Rectal smooth muscle tissue (tissue), 1 donor: Measurements from ENCODE around the gene SAMD14.

Experiments used
- H3K27ac ChIP-seq: one replicate; pipeline ENCODE4 v1.7.0; 2013; ENCODE audit warnings: low read depth, low read length, inconsistent platforms
- H3K27me3 ChIP-seq: one replicate; pipeline ENCODE4 v1.7.0; 2013; ENCODE audit warnings: low read length; ENCODE audit not compliant: control insufficient read depth, insufficient read depth
- H3K36me3 ChIP-seq: one replicate; pipeline ENCODE4 v1.7.0; 2013; ENCODE audit warnings: low read length; ENCODE audit not compliant: control insufficient read depth, insufficient read depth
- H3K4me1 ChIP-seq: one replicate; pipeline ENCODE4 v1.7.0; 2013; ENCODE audit warnings: low read length; ENCODE audit not compliant: control insufficient read depth, insufficient read depth
- H3K4me3 ChIP-seq: one replicate; pipeline ENCODE4 v1.7.0; 2013; ENCODE audit warnings: low read length
- H3K9ac ChIP-seq: one replicate; pipeline ENCODE4 v1.7.0; 2013; ENCODE audit warnings: low read length

SAMD14 gene

DNA sequence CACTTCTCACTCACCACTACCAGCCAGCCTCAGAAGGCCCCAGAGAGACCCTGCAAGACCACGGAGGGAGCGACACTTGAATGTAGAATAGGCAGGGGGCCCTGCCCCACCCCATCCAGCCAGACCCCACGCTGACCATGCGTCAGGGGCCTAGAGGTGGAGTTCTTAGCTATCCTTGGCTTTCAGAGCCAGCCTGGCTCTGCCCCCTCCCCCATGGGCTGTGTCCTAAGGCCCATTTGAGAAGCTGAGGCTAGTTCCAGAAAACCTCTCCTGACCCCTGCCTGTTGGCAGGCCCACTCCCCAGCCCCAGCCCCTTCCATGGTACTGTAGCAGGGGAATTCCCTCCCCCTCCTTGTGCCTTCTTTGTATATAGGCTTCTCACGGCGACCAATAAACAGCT is 39.9 kb downstream of the SAMD14 start:
- peaks cover 2% of the 10 kb centered on the region for H3K4me1 ChIP-seq
- H3K36me3 ChIP-seq, result peaks cover 7% of the 10 kb centered on the region
- no peak overlapping the region for H3K27ac ChIP-seq
- no peaks in the 10 kb centered on the region for H3K27me3 ChIP-seq
- H3K9ac ChIP-seq, result no peak overlapping the region
- H3K4me3 ChIP-seq, result no peak overlapping the region

DNA sequence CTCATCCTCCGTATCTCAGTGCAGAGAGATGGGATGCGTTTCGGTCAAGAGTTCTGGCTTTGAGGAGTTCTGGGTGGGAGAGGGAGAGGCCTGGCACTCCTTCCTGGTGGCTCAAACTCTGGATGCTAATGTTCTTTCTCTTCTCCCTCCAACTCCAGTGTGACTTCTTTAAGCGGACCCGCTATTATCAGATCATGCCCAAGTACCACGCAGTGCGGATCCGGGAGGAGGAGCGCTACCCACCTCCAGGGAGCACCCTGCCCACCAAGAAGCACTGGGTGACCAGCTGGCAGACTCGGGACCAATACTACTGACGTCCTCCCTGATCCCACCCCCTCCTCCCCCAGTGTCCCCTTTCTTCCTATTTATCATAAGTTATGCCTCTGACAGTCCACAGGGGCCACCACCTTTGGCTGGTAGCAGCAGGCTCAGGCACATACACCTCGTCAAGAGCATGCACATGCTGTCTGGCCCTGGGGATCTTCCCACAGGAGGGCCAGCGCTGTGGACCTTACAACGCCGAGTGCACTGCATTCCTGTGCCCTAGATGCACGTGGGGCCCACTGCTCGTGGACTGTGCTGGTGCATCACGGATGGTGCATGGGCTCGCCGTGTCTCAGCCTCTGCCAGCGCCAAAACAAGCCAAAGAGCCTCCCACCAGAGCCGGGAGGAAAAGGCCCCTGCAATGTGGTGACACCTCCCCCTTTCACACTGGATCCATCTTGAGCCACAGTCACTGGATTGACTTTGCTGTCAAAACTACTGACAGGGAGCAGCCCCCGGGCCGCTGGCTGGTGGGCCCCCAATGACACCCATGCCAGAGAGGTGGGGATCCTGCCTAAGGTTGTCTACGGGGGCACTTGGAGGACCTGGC is 40.8 kb downstream of the SAMD14 start:
- Histone ChIP-seq H3K27ac (no peak overlapping the region), H3K4me1 (no peaks in the 10 kb centered on the region), H3K27me3 (no peaks in the 10 kb centered on the region), H3K4me3 (no peak overlapping the region), H3K9ac (no peak overlapping the region), H3K36me3 (peaks cover 7% of the 10 kb centered on the region)

DNA sequence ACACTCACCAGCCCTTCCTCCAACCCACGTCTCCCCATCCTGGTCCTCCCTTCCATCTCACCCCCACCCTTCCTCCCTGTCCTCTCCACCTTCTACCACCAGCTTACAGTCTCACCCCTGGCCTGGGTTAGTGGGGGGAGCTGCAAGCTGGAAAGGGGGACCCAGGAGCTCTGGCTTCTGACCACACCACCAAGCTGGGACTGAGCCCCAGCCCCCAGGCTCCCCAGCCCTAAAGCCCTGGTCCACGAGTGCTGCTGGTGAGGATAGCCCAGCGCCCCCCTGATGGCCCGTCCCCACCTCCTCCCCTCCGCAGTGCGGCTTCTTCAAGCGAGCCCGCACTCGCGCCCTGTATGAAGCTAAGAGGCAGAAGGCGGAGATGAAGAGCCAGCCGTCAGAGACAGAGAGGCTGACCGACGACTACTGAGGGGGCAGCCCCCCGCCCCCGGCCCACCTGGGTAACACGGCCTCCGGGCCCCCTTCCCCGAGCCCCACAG is 42.0 kb downstream of the SAMD14 start:
- Histone ChIP-seq H3K4me1 (no peaks in the 10 kb centered on the region), H3K36me3 (peaks cover 7% of the 10 kb centered on the region), H3K9ac (no peak overlapping the region), H3K4me3 (no peak overlapping the region), H3K27ac (no peak overlapping the region), H3K27me3 (no peaks in the 10 kb centered on the region)

DNA sequence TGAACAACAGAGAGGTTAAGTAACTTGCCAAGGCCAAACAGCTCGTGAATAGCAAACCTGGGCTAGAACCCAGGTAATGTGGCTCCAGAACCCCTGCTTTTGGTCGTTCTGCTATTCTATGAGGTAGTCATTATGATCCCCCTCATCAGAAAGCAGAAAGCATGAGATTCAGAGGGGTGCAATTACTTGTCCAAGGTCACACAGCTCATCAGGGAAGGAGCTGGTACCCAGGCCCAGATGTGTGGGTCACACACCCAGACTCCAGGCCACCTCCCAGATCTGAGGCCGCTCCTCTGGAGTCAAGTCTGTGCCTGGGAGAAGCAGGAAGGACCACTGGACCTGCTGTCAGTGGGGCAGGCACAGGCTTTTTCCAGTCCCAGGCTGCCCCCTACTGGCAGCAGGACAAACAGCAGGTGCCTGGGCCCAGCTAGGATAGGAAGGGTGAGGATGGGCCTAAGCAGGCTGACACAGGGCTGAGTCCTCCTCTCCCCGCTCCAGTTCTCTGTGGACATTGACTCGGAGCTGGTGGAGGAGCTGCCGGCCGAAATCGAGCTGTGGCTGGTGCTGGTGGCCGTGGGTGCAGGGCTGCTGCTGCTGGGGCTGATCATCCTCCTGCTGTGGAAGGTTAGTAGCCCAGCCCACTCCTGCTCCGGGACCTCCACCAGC is 42.6 kb downstream of the SAMD14 start:
- Histone ChIP-seq H3K27me3 (no peaks in the 10 kb centered on the region), H3K27ac (no peak overlapping the region), H3K9ac (no peak overlapping the region), H3K36me3 (peaks cover 7% of the 10 kb centered on the region), H3K4me3 (no peak overlapping the region), H3K4me1 (no peaks in the 10 kb centered on the region)

DNA sequence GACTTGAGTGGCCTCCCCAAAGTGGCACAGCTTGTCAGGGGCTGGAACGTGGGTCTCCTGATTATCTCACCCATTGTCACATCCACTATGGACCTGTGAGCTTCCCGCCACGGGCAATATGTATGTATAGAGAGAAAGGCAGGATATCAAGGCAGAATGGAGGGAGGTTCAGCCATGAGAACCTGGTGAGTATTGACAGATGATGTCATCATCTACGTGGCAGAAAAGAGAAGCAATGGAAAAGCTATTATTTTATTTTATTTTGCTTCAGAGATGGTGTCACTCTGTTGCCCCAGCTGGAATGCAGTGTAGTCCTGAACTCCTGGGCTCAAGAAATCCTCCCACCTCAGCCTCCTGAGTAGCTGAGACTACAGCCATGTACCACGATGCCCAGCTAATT is 48.2 kb downstream of the SAMD14 start:
- no peaks in the 10 kb centered on the region for H3K27me3 ChIP-seq
- no peak overlapping the region for H3K27ac ChIP-seq
- no peaks in the 10 kb centered on the region for H3K4me1 ChIP-seq
- H3K4me3 ChIP-seq, result no peak overlapping the region
- H3K9ac ChIP-seq, result no peak overlapping the region
- H3K36me3 ChIP-seq, result peaks cover 22% of the 10 kb centered on the region

DNA sequence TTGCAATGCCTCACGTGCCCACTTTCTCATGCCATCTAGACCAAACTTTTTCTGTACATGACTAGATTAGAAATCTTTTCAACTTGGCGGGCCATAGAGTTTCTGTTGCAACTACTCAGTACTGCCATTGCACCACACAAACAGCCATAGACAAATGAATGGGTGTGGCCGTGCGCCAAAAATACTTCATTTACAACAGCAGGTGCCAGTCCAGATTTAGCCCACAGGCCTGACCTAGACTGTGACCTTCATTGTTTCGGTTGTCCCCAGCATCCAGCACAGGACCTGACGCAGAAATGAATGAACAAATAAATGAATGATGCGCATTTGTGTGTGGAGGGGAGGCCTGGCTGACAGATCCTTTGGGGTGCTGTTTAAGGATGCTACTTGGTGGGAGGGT is 49.1 kb downstream of the SAMD14 start:
- Histone ChIP-seq H3K27ac (no peak overlapping the region), H3K9ac (no peak overlapping the region), H3K27me3 (no peaks in the 10 kb centered on the region), H3K4me1 (no peaks in the 10 kb centered on the region), H3K4me3 (no peak overlapping the region), H3K36me3 (peaks cover 23% of the 10 kb centered on the region)

DNA sequence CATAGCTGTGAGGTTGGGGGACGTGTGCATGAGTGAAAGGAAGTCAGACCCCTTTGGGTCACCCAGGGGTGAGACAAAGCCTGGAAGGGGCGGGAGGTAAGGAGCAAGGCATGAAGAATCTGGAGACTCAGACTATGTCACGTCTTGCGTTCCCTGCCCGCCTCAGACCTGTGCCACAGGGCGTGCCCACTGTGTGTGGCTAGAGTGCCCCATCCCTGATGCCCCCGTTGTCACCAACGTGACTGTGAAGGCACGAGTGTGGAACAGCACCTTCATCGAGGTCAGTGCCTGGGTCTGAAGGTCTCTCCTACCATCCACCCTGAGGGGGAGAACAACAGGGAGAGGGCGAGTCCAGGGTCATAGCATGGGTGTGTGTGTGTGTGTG is 49.9 kb downstream of the SAMD14 start:
- Histone ChIP-seq H3K27me3 (no peaks in the 10 kb centered on the region), H3K4me1 (no peaks in the 10 kb centered on the region), H3K9ac (no peak overlapping the region), H3K4me3 (no peak overlapping the region), H3K27ac (no peak overlapping the region), H3K36me3 (peaks cover 28% of the 10 kb centered on the region)

DNA sequence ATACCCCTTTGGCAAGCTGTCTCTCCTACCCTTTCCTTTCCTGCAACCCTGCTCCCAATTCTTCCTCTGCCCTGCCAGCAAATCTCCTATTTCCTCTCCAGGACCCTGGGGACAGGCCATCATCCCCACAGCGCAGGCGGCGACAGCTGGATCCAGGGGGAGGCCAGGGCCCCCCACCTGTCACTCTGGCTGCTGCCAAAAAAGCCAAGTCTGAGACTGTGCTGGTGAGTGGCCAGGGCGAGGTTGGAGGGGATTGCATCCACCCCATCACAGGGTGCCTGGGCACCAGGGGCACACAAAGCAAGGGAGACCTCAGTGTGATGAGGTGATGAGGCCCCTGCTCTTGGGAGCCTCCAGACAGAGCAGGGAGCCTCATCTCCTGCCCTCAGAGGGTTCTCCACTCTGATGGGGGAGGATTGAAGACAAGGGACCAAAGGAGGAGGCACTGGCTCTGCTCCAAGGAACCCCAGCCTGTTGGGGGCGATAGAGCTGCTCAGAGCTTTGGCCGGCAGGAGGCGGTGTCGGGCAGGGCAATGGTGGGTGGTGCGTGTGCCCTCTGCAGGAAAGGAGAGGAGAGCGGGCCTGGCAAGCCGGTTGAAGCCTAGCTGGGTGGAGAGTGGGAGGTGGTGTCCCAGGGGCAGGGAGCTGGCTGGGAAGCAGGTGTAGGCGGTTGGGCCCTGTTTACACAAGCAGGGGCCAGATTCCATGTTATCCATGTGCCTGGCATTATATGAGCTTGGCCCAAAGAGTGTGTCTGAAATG is 50.4 kb downstream of the SAMD14 start:
- no peak overlapping the region for H3K9ac ChIP-seq
- H3K27me3 ChIP-seq, result no peaks in the 10 kb centered on the region
- no peaks in the 10 kb centered on the region for H3K4me1 ChIP-seq
- peaks cover 28% of the 10 kb centered on the region for H3K36me3 ChIP-seq
- H3K4me3 ChIP-seq, result no peak overlapping the region
- H3K27ac ChIP-seq, result no peak overlapping the region

DNA sequence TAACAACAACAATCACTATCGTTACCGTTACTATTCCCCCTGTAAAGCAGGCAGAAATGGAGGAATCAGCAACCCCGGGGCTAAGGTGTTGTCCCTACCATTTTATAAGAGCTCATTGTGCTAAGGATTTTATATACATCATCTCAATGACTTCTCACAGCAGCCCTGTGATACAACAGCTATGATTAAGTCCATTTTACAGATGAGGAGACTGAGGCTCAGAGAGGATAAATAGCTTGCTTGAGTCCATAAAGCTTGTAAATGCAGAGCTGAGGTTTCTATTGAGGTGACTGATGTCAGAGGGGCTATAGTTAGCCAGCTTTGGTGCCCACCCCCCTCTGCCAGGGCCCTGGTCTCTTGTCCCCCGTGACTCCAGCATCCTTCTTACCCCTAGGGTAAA is 51.5 kb downstream of the SAMD14 start:
- H3K4me1 ChIP-seq, result no peaks in the 10 kb centered on the region
- H3K27ac ChIP-seq, result no peak overlapping the region
- H3K36me3 ChIP-seq, result peaks cover 28% of the 10 kb centered on the region

DNA sequence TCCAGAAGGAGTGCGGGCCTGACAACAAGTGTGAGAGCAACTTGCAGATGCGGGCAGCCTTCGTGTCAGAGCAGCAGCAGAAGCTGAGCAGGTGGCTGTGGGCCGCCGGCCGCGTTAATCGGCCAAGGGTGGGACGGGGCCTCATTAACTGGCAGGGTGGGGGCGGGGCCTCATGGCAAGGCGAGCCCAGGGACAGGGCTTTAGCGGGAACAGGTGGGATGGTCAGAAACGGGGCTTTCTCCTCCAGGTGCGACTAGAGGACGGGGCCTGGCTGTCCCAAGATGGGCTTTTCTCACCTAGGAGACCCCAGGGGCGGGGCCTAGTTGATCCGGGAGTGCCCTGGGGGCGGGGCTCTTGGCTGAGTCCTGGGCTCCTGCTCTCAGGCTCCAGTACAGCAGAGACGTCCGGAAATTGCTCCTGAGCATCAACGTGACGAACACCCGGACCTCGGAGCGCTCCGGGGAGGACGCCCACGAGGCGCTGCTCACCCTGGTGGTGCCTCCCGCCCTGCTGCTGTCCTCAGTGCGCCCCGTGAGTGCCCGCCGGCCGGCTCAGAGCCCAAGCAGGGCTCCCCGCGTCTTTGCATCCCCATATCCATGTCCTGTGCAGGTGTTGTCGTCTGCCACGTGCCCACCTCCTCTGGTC is 53.2 kb downstream of the SAMD14 start:
- Histone ChIP-seq H3K4me3 (no peak overlapping the region), H3K4me1 (no peaks in the 10 kb centered on the region), H3K9ac (no peak overlapping the region), H3K36me3 (peaks cover 29% of the 10 kb centered on the region), H3K27ac (no peak overlapping the region), H3K27me3 (no peaks in the 10 kb centered on the region)

More for the DNA sequence above, 51.5 kb downstream of the SAMD14 start:
- Histone ChIP-seq H3K27me3 (no peaks in the 10 kb centered on the region), H3K9ac (no peak overlapping the region), H3K4me3 (no peak overlapping the region)

DNA sequence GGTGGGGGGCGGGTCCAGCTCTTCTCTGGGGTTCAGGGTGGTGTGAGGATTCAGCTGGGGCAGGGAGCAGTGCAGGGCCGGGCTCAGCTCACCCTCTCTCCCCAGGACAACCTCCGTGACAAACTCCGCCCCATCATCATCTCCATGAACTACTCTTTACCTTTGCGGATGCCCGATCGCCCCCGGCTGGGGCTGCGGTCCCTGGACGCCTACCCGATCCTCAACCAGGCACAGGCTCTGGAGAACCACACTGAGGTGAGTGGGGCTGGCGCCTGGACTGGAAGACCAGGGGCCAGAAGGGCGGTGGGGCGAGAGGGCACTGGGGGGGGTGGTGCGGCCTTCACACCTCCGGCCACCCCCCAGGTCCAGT is 53.8 kb downstream of the SAMD14 start:
- Histone ChIP-seq H3K27ac (no peak overlapping the region), H3K27me3 (no peaks in the 10 kb centered on the region), H3K9ac (no peak overlapping the region), H3K4me3 (no peak overlapping the region), H3K36me3 (peaks cover 31% of the 10 kb centered on the region), H3K4me1 (no peaks in the 10 kb centered on the region)

DNA sequence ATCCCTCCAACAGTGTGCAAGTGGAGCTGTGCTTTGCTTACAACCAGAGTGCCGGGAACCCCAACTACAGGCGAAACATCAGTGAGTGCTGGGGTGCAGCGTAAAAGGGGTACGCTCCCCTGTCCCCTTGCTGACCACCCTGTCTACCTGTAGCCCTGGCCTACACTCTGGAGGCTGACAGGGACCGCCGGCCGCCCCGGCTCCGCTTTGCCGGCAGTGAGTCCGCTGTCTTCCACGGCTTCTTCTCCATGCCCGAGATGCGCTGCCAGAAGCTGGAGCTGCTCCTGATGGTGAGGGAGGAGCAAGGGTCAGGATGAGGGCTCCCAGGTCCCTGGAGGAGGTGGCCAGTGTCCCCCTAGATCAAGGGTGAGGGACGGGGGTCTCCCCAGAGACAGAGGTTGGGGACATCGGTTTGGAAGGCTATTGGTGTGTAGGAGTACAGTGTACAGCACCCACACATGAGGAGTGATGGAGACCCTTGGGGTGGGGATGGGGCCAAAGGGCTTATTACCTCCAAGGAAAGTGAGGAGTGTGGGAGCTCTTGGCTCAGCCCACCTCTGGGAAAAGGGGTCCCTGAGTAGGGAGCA is 54.4 kb downstream of the SAMD14 start:
- Histone ChIP-seq H3K36me3 (peaks cover 36% of the 10 kb centered on the region), H3K9ac (no peak overlapping the region), H3K4me1 (no peaks in the 10 kb centered on the region), H3K4me3 (no peak overlapping the region), H3K27me3 (no peaks in the 10 kb centered on the region), H3K27ac (no peak overlapping the region)
